Measurements from ENCODE around the gene DNAJC16. TPM values are rescaled to one million over a fixed set of nuclear protein-coding genes. Genes with fewer than 3 reads are reported as not detected.

DNAJC16 gene
- total RNA-seq, 2 experiments from 2014 or later, result 10.9 to 14.1 TPM

GRCh38 chr1:15524021-15524282, 2.7 kb upstream of the DNAJC16 start, which contains the start of gene CASP9:
TSS of gene CASP9 (minus strand) at chr1:15524215. CDS start at chr1:15524200, 15 bp downstream.
- H3K36me3 Mint-ChIP-seq (ENCODE audit: low read depth), result no peaks in the 10 kb centered on the region
- H3K27ac Mint-ChIP-seq, result peak within 1 kb of the TSS; percentile 97
- intact Hi-C loops (cut with DNase I, micrococcal nuclease), result loop anchor here (1.0 to 10.0 kb wide), 12 partner anchors 115 to 1789 kb away; partner anchors contain the start of genes EFHD2 (in 1 of the 2), FBXO42 (in 1 of the 2) and PLEKHM2 (in 1 of the 2)
- peaks cover 51% of the 10 kb centered on the region for H3K4me1 Mint-ChIP-seq
- ChIA-PET POLR2A (interaction anchor here (0.6 kb wide), 2 partner anchors 594 to 990 kb away, joined by 3 to 8 read pairs; partner anchors contain the start of gene RNU1-1), CTCF (interaction anchor here (1.2 kb wide), 1 partner anchor 201 kb away, joined by 4 read pairs; no protein-coding TSS in a partner anchor)
- peak within 1 kb of the TSS; percentile 84 for H3K4me3 Mint-ChIP-seq
- peak; percentile 1 for ATAC-seq
- H3K27me3 Mint-ChIP-seq, result no peaks in the 10 kb centered on the region
- H3K9me3 Mint-ChIP-seq (ENCODE audit: low read depth), result no peaks in the 10 kb centered on the region
- DNase-seq, result no peak

DNA sequence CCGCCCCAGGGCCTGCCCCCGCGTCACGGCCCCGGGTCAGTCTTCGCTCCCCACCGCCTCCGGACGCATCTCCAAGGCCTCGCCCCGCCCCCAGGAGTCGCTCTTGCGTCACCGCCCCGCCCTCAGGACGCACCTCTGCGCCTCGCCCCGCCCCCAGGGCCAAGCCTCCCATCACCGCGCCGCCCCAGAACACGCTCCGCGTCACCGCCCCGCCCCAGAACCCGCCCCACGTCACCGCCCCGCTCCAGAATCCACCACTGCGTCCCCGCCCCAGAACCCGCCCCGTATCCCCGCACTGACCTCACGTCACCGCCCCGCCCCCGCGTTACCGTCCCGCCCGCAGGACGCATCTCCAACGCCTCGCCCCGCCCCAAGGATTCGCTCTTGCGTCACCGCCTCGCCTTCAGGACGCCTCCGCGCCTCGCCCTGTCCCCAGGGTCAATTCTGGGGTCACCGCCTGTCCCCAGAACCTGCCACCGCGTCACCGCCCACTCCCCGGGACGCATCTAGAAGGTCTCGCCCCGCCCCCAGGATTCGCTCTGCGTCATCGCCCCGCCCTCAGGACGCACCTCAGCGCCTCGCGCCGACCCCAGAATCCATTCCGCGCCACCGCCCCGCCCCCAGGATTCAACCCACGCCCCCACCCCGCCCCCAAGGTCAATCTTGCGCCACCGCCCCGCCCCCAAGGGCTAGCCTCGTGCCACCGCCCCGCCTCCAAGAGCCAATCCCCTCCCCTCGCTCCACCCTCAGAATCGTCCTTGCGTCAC, 2.2 kb upstream of the DNAJC16 start:
- intact Hi-C loops (cut with DNase I, micrococcal nuclease), result loop anchor here (1.0 to 10.0 kb wide), 16 partner anchors 53 to 1913 kb away; partner anchors contain the start of genes EFHD2 (in 1 of the 2), FBXO42 (in 1 of the 2), NECAP2 (in 1 of the 2) and PLEKHM2 (in 1 of the 2)
- peak overlapping the region; percentile 97 for H3K27ac Mint-ChIP-seq
- H3K4me3 Mint-ChIP-seq, result peak overlapping the region; percentile 84
- peak; percentile 57 for ATAC-seq
- H3K27me3 Mint-ChIP-seq, result no peaks in the 10 kb centered on the region
- no peaks in the 10 kb centered on the region for H3K9me3 Mint-ChIP-seq (ENCODE audit: low read depth)
- CTCF ChIA-PET, result interaction anchor here (1.2 kb wide), 1 partner anchor 201 kb away, joined by 4 read pairs; no protein-coding TSS in a partner anchor
- DNase-seq, result peak; percentile 100
- H3K4me1 Mint-ChIP-seq, result peaks cover 51% of the 10 kb centered on the region
- H3K36me3 Mint-ChIP-seq (ENCODE audit: low read depth), result peaks cover 2% of the 10 kb centered on the region
- POLR2A ChIA-PET, result no interaction called here

- ChIA-PET CTCF (no interaction called here), POLR2A (interaction anchor here (0.6 kb wide), 1 partner anchor 93 kb away, joined by 3 read pairs; no protein-coding TSS in a partner anchor)
- Mint-ChIP-seq H3K4me3 (peak overlapping the region; percentile 84), H3K36me3 (ENCODE audit: low read depth) (peaks cover 2% of the 10 kb centered on the region), H3K9me3 (ENCODE audit: low read depth) (no peaks in the 10 kb centered on the region), H3K27me3 (no peaks in the 10 kb centered on the region), H3K27ac (peak overlapping the region; percentile 88), H3K4me1 (peaks cover 51% of the 10 kb centered on the region)
- ATAC-seq (peak; percentile 68), DNase-seq (peak; percentile 100)
- intact Hi-C loops (cut with DNase I, micrococcal nuclease), result loop anchor here (1.0 to 10.0 kb wide), 17 partner anchors 52 to 1912 kb away; partner anchors contain the start of genes DDI2 (in 2 of the 2), EFHD2 (in 1 of the 2), NECAP2 (in 1 of the 2) and PLEKHM2 (in 1 of the 2)
Observed at GRCh38 chr1:15525050-15526020, 1.3 kb upstream of the DNAJC16 start.

DNA sequence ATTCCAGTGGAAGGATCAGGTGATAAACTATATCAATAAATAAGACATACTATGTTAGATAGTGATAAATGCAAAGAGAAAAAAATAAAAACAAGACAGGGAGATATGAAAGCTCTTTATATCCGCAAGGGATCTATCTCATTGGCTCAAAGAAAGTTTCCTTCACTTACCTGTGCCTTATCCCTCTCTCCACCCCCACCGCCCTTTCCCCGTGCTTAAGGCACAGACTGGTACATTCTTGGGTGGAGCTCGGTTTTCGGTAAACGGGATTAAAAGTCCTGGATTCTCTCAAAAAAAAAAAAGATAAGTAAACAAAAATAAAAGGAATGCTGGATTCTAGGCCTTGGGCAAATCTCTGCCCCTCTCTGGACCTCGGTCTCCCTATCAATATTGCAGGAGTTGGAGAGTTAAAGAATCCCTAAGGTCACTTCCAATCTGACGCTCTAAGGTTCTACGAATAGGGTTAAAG, 593 bp upstream of the DNAJC16 start:
- no peak for ATAC-seq
- Mint-ChIP-seq H3K9me3 (ENCODE audit: low read depth) (no peaks in the 10 kb centered on the region), H3K4me3 (peak overlapping the region; percentile 84), H3K36me3 (ENCODE audit: low read depth) (peaks cover 5% of the 10 kb centered on the region), H3K27me3 (no peaks in the 10 kb centered on the region), H3K4me1 (peaks cover 54% of the 10 kb centered on the region), H3K27ac (peak overlapping the region; percentile 88)
- POLR2A ChIA-PET, result interaction anchor here (1.0 kb wide), 1 partner anchor 92 kb away, joined by 3 read pairs; no protein-coding TSS in a partner anchor
- peak; percentile 42 for DNase-seq
- CTCF ChIA-PET, result no interaction called here
- intact Hi-C loops (cut with DNase I, micrococcal nuclease), result loop anchor here (1.0 to 10.0 kb wide), 11 partner anchors 51 to 1911 kb away; partner anchors contain the start of genes DDI2 (in 2 of the 2), EFHD2 (in 1 of the 2), NECAP2 (in 1 of the 2) and RCC2 (in 1 of the 2)

DNA sequence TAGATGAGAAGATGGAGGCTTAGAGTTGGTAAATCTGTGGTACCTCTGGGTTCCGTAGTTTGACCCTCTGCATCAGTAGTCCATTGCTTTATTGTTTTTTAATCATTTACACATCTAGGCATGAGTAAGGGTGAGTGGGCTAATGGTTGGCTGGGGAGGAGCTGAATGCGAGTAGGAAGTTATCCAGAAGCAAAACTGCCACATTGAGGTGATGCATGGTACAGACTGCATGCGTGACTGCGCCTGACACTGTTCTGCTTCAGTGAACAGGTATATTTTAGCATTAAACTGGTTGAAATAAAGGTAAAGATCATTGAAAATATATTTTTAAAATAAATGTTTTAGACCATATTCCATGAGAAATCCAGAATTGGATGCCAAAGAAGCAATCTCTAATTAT, 4.4 kb downstream of the DNAJC16 start:
- POLR2A ChIA-PET, result no interaction called here

GRCh38 chr1:15531682-15532081, 5.0 kb downstream of the DNAJC16 start:
- Mint-ChIP-seq H3K9me3 (ENCODE audit: low read depth) (no peaks in the 10 kb centered on the region), H3K4me3 (no peak overlapping the region), H3K36me3 (ENCODE audit: low read depth) (peaks cover 23% of the 10 kb centered on the region), H3K27ac (no peak overlapping the region), H3K27me3 (no peaks in the 10 kb centered on the region), H3K4me1 (peaks cover 36% of the 10 kb centered on the region)
- ATAC-seq (peak; percentile 37), DNase-seq (no peak)
- intact Hi-C loops (cut with DNase I, micrococcal nuclease), result no loop called here
- POLR2A ChIA-PET, result no interaction called here
- CTCF ChIA-PET, result no interaction called here

More for the DNA sequence above, 4.4 kb downstream of the DNAJC16 start:
- DNase-seq (no peak), ATAC-seq (no peak)
- Mint-ChIP-seq H3K27me3 (no peaks in the 10 kb centered on the region), H3K4me3 (no peak overlapping the region), H3K9me3 (ENCODE audit: low read depth) (no peaks in the 10 kb centered on the region), H3K36me3 (ENCODE audit: low read depth) (peaks cover 19% of the 10 kb centered on the region), H3K4me1 (peaks cover 40% of the 10 kb centered on the region), H3K27ac (no peak overlapping the region)
- intact Hi-C loops (cut with DNase I, micrococcal nuclease), result no loop called here
- CTCF ChIA-PET, result no interaction called here

GRCh38 chr1:15538771-15539170, 12.1 kb downstream of the DNAJC16 start:
- Mint-ChIP-seq H3K9me3 (ENCODE audit: low read depth) (no peaks in the 10 kb centered on the region), H3K27me3 (no peaks in the 10 kb centered on the region), H3K4me1 (no peaks in the 10 kb centered on the region), H3K27ac (peak overlapping the region; percentile 24), H3K36me3 (ENCODE audit: low read depth) (peaks cover 40% of the 10 kb centered on the region), H3K4me3 (no peak overlapping the region)
- ChIA-PET POLR2A (no interaction called here), CTCF (no interaction called here)
- intact Hi-C loops (cut with DNase I, micrococcal nuclease), result no loop called here
- DNase-seq, result no peak
- ATAC-seq, result no peak

GRCh38 chr1:15540186-15540585, 13.5 kb downstream of the DNAJC16 start:
- no peaks in the 10 kb centered on the region for H3K4me1 Mint-ChIP-seq
- POLR2A ChIA-PET, result no interaction called here
- no peak for ATAC-seq
- no peaks in the 10 kb centered on the region for H3K27me3 Mint-ChIP-seq
- H3K9me3 Mint-ChIP-seq (ENCODE audit: low read depth), result no peaks in the 10 kb centered on the region
- CTCF ChIA-PET, result interaction anchor here (1.0 kb wide), 1 partner anchor 12 kb away, joined by 4 read pairs; no protein-coding TSS in a partner anchor
- intact Hi-C loops (cut with DNase I, micrococcal nuclease), result no loop called here
- H3K27ac Mint-ChIP-seq, result no peak overlapping the region
- peaks cover 39% of the 10 kb centered on the region for H3K36me3 Mint-ChIP-seq (ENCODE audit: low read depth)
- no peak for DNase-seq
- no peak overlapping the region for H3K4me3 Mint-ChIP-seq

GRCh38 chr1:15541231-15541792, 14.7 kb downstream of the DNAJC16 start:
- Mint-ChIP-seq H3K4me1 (no peaks in the 10 kb centered on the region), H3K4me3 (no peak overlapping the region), H3K9me3 (ENCODE audit: low read depth) (no peaks in the 10 kb centered on the region), H3K27ac (no peak overlapping the region), H3K27me3 (no peaks in the 10 kb centered on the region), H3K36me3 (ENCODE audit: low read depth) (peaks cover 39% of the 10 kb centered on the region)
- intact Hi-C loops (cut with DNase I, micrococcal nuclease), result no loop called here
- POLR2A ChIA-PET, result no interaction called here
- no peak for DNase-seq
- ATAC-seq, result no peak
- CTCF ChIA-PET, result interaction anchor here (1.0 kb wide), 1 partner anchor 13 kb away, joined by 4 read pairs; no protein-coding TSS in a partner anchor

DNA sequence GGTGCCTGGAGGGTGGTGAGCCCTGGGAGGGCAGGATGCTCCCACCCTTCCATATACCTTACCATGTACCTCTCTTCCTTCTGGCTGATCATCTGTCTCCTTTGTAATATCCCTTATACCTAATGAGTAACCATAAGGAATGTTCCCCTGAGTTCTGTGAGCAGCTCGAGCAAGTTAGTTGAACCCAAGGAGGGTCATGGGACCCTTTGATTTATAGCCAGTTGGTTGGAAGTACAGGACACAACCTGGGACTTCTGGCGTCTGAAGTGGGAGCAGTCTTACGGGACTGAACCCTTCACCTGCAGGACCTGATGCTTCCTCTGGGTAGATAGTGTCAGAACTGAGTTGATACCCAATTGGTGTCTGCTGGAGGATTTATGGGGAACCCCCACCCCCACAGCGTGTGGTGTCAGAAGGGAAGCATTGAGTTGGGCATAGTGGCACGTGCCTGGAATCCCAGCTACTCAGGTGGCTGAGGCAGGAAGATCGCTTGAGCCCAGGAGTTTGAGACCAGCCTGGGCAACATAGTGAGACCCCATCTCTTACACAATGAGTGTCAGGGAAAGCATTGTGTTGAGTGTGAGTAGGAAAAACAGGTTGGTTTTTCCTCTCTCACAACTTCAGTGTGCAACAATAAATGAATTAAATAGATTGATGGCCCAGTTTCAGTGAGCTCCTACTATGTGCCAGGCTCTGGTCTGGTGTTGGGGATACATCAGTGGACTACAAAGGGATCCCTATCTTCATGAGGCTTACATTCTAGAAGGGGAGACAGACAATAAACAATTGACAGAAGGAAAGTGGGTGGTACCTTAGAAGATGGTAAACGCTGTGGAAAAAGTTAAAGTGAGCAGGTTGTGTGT, 16.0 kb downstream of the DNAJC16 start:
- Mint-ChIP-seq H3K36me3 (ENCODE audit: low read depth) (peaks cover 30% of the 10 kb centered on the region), H3K4me1 (no peaks in the 10 kb centered on the region), H3K27ac (no peak overlapping the region), H3K27me3 (no peaks in the 10 kb centered on the region), H3K4me3 (no peak overlapping the region), H3K9me3 (ENCODE audit: low read depth) (no peaks in the 10 kb centered on the region)
- no peak for ATAC-seq
- ChIA-PET CTCF (interaction anchor here (1.4 kb wide), 1 partner anchor 10 kb away, joined by 3 read pairs; no protein-coding TSS in a partner anchor), POLR2A (no interaction called here)
- intact Hi-C loops (cut with DNase I, micrococcal nuclease), result no loop called here
- DNase-seq, result no peak

Measured in activated CD4-positive, alpha-beta T cell treated with anti-CD3 and anti-CD28 coated beads for 36 hours (primary cell).